Peyer's patch (tissue), 4 donors: ENCODE data around the gene HOXB8.

Experiments used
- CTCF ChIP-seq, 6 experiments: fragments of 450-650 bp in 4 of 6; fragments of 200-600 bp in 2 of 6; sonication (generic) in 1 of 6; IDR thresholded peaks; one replicate each; pipeline ENCODE4 v1.5.1; 2017 to 2019; ENCODE audit warnings: antibody characterized with exemption in 6 of 6, mild to moderate bottlenecking in 3 of 6, moderate library complexity in 1 of 6
- POLR2A ChIP-seq, 2 donors: fragments of 450-650 bp; IDR thresholded peaks; one replicate each; pipeline ENCODE4 v1.5.1; 2017; ENCODE audit warnings: antibody characterized with exemption in 2 of 2, mild to moderate bottlenecking in 2 of 2, moderate library complexity in 2 of 2

- TF ChIP-seq POLR2A (IDR thresholded peaks at IDR 0.05): no peak
- TF ChIP-seq CTCF (IDR thresholded peaks at IDR 0.05): no peak
Measured at GRCh38 chr17:48570325-48571023, 44.6 kb downstream of the HOXB8 start.
